Esophagus mucosa (tissue), 1 donor: ENCODE measurements around the gene NRL. TPM values are rescaled to one million over a fixed set of nuclear protein-coding genes. Genes with fewer than 3 reads are reported as not detected.

Source experiments
- ATAC-seq: fragments of 200-7000 bp; cut with Tn5 transposase; one replicate; pipeline ENCODE4 v1.9.1; 2020
- total RNA-seq: library from RNA; stranded (reverse); gene quantifications from one replicate; pipeline ENCODE4 v1.2.4, GENCODE V29; 2023
- donor health status: DM: yes; HTN: yes; CAD: no.

Gene NRL
- total RNA-seq, 1 donor from 2014 or later = 1.1 TPM

- no peak for ATAC-seq
Observed at GRCh38 chr14:24144451-24144850, 29.7 kb upstream of the NRL start.

GRCh38 chr14:24143511-24143910 lies 28.8 kb upstream of the NRL start:
- ATAC-seq = no peak

GRCh38 chr14:24141097-24141880 lies 26.5 kb upstream of the NRL start, which contains the start of gene EMC9:
EMC9 (minus strand) TSS chr14:24141591; CDS start chr14:24141304, 287 bp downstream.
- ATAC-seq = peak; percentile 92

- no peak for ATAC-seq
Observed at GRCh38 chr14:24139272-24139934, 24.7 kb upstream of the NRL start.

- no peak for ATAC-seq
Observed at GRCh38 chr14:24138396-24139271, 23.9 kb upstream of the NRL start.

- ATAC-seq = no peak
Observed at GRCh38 chr14:24137529-24138395, 23.0 kb upstream of the NRL start.

- no peak for ATAC-seq
Observed at GRCh38 chr14:24136684-24137528, 22.2 kb upstream of the NRL start.

- ATAC-seq = peak; percentile 95
Observed at GRCh38 chr14:24135834-24136683, 21.3 kb upstream of the NRL start, which contains the start of gene PSME1. PSME1 (plus strand) TSS chr14:24136194; CDS start chr14:24136263, 69 bp downstream.

- ATAC-seq = no peak
Observed at GRCh38 chr14:24135584-24135833, 20.8 kb upstream of the NRL start.

GRCh38 chr14:24133735-24134134 lies 19.0 kb upstream of the NRL start:
- ATAC-seq = no peak

GRCh38 chr14:24132976-24133375 lies 18.2 kb upstream of the NRL start:
- ATAC-seq = no peak

- peak; percentile 12 for ATAC-seq
Observed at GRCh38 chr14:24132061-24132685, 17.4 kb upstream of the NRL start.

GRCh38 chr14:24131549-24131966 lies 16.8 kb upstream of the NRL start:
- no peak for ATAC-seq

- no peak for ATAC-seq
Observed at GRCh38 chr14:24130717-24131548, 16.2 kb upstream of the NRL start.

- no peak for ATAC-seq
Observed at GRCh38 chr14:24130380-24130716, 15.6 kb upstream of the NRL start, which contains the start of gene FITM1. FITM1 (plus strand) TSS chr14:24130659; CDS start chr14:24131564, 905 bp downstream.

GRCh38 chr14:24129410-24129998 lies 14.8 kb upstream of the NRL start:
- ATAC-seq = no peak

- ATAC-seq = no peak
Observed at GRCh38 chr14:24127673-24128072, 12.9 kb upstream of the NRL start.

GRCh38 chr14:24126939-24127338 lies 12.2 kb upstream of the NRL start:
- ATAC-seq = no peak
